K562 (cell line): ENCODE measurements around the gene MTRFR.

Experiments
- ETV6 ChIP-seq, 3 experiments: fragments of 150-350 bp in 1 of 3; sonication (generic) in 1 of 3; formaldehyde crosslinking in 1 of 3; IDR thresholded peaks; 2 replicates each; pipeline versions ENCODE4 v1.6.1 to v1.8.0; 2014 to 2022; ENCODE audit warnings: borderline replicate concordance in 2 of 3, low read depth in 2 of 3, antibody characterized with exemption in 1 of 3, low read length in 1 of 3, mild to moderate bottlenecking in 1 of 3, missing genetic modification reagents in 1 of 3
- POLR3G ChIP-seq: IDR thresholded peaks from 2 replicates; pipeline ENCODE4 v1.6.1; 2011; ENCODE audit not compliant: insufficient read length, insufficient replicate concordance; ENCODE audit errors: extremely low read depth
- TAF1 ChIP-seq: IDR thresholded peaks from 2 replicates; pipeline ENCODE4 v1.6.1; 2011; ENCODE audit warnings: mild to moderate bottlenecking, low read length, moderate library complexity; ENCODE audit not compliant: insufficient read depth, control insufficient read depth, severe bottlenecking; ENCODE audit errors: extremely low read depth

DNA sequence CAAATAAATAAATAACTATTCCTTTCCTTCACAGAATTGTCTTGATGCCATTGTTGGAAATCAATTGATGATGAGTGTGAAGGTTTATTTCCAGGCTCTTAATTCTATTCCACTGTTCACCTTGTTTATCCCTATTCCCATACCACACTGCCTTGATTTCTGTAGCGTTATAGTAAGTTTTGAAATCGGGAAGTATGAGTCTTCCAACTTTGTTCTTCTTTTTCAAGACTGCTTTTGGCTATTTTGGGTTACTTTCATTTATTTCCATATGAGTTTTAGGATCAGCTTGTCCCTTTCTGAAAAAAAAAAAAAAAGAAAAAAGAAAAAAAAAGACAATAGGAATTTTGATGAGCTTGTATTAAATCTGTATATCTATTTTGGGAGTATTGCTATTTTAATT, 47.7 kb downstream of the MTRFR start:
- TF ChIP-seq POLR3G (no peak), ETV6 (IDR thresholded peaks at IDR 0.05; ENCODE audit: borderline replicate concordance in 1 of 2, low read depth in 2 of 2, low read length in 1 of 2) (no peak), ETV6 (CRISPR knock-in tag; IDR thresholded peaks at IDR 0.05; ENCODE audit: borderline replicate concordance) (no peak), TAF1 (no peak)
